ENCODE results near the gene SEMA3F.

The SEMA3F gene

DNA sequence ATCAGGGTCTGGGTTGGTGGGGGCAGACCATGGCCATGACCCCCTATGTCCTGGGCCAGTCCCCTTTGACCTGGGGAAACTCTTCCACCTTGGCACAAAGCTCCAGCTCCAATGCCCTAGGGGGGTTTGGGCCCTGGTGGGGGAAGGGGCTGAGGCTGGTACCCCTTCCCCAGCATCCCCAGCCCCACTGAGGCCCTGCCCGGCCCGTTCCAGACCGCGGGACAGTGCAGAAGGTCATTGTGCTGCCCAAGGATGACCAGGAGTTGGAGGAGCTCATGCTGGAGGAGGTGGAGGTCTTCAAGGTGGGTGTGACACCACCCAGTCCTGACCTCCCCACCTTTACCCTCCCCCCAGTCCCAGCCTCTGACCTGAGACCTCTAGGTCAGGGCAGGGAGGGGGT lies 30.1 kb downstream of the SEMA3F start:
- Histone ChIP-seq H3K9ac (ENCODE audit: low read length) (no peak overlapping the region), H3K27ac (ENCODE audit: low read length) (no peak overlapping the region), H3K36me3 (replicated peaks; ENCODE audit: low read depth, low read length) (no peaks in the 10 kb centered on the region), H3K4me1 (ENCODE audit: low read length) (no peaks in the 10 kb centered on the region), H3K4me2 (ENCODE audit: low read length) (no peak overlapping the region), H3K4me3 (ENCODE audit: low read length) (no peak overlapping the region), H2AFZ (ENCODE audit: low read depth, low read length) (no peak overlapping the region), H4K20me1 (ENCODE audit: insufficient read depth, low read length) (no peaks in the 10 kb centered on the region), H3K9me3 (ENCODE audit: insufficient read depth, low read length) (no peaks in the 10 kb centered on the region), H3K79me2 (ENCODE audit: low read length) (no peaks in the 10 kb centered on the region), H3K27me3 (ENCODE audit: low read depth, low read length) (no peaks in the 10 kb centered on the region)
- TF ChIP-seq EZH2phosphoT487 (IDR thresholded peaks at IDR 0.05; ENCODE audit: low read depth), result no peak
- TF ChIP-seq, protein P1, sequence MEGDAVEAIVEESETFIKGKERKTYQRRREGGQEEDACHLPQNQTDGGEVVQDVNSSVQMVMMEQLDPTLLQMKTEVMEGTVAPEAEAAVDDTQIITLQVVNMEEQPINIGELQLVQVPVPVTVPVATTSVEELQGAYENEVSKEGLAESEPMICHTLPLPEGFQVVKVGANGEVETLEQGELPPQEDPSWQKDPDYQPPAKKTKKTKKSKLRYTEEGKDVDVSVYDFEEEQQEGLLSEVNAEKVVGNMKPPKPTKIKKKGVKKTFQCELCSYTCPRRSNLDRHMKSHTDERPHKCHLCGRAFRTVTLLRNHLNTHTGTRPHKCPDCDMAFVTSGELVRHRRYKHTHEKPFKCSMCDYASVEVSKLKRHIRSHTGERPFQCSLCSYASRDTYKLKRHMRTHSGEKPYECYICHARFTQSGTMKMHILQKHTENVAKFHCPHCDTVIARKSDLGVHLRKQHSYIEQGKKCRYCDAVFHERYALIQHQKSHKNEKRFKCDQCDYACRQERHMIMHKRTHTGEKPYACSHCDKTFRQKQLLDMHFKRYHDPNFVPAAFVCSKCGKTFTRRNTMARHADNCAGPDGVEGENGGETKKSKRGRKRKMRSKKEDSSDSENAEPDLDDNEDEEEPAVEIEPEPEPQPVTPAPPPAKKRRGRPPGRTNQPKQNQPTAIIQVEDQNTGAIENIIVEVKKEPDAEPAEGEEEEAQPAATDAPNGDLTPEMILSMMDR (IDR thresholded peaks at IDR 0.05; ENCODE audit: low read depth, low read length), result no peak

DNA sequence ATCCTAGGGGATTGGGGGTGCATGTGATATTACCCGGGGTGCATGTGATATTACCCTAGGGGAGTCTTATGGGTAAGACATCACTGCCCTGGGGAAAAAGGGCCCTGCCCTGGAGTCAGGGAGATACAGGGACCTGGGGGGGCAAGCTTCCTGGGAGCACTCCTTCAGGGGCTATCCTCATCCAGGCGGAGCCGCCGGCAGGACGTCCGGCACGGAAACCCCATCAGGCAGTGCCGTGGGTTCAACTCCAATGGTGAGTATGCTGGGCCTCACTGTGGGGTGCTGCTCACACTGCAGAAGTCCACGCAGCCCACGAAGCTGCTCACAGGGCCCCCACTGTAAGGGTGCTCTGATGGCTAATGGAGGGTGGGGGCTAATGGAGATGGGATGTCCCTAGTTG lies 31.0 kb downstream of the SEMA3F start:
- H4K20me1 ChIP-seq (ENCODE audit: insufficient read depth, low read length), result no peaks in the 10 kb centered on the region
- no peak overlapping the region for H3K4me3 ChIP-seq (ENCODE audit: low read length)
- no peaks in the 10 kb centered on the region for H3K9me3 ChIP-seq (ENCODE audit: insufficient read depth, low read length)
- no peaks in the 10 kb centered on the region for H3K79me2 ChIP-seq (ENCODE audit: low read length)
- no peaks in the 10 kb centered on the region for H3K27me3 ChIP-seq (ENCODE audit: low read depth, low read length)
- H3K9ac ChIP-seq (ENCODE audit: low read length), result no peak overlapping the region
- no peak overlapping the region for H3K4me2 ChIP-seq (ENCODE audit: low read length)
- H3K27ac ChIP-seq (ENCODE audit: low read length), result no peak overlapping the region
- H2AFZ ChIP-seq (ENCODE audit: low read depth, low read length), result no peak overlapping the region
- no peaks in the 10 kb centered on the region for H3K36me3 ChIP-seq (replicated peaks; ENCODE audit: low read depth, low read length)
- TF ChIP-seq EZH2phosphoT487 (IDR thresholded peaks at IDR 0.05; ENCODE audit: low read depth), result no peak
- TF ChIP-seq, protein P1 (IDR thresholded peaks at IDR 0.05; ENCODE audit: low read depth, low read length), result no peak
- H3K4me1 ChIP-seq (ENCODE audit: low read length), result no peaks in the 10 kb centered on the region

DNA sequence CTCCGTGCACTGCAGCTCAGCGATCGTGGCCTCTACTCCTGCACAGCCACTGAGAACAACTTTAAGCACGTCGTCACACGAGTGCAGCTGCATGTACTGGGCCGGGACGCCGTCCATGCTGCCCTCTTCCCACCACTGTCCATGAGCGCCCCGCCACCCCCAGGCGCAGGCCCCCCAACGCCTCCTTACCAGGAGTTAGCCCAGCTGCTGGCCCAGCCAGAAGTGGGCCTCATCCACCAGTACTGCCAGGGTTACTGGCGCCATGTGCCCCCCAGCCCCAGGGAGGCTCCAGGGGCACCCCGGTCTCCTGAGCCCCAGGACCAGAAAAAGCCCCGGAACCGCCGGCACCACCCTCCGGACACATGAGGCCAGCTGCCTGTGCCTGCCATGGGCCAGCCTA lies 32.6 kb downstream of the SEMA3F start:
- Histone ChIP-seq H3K9me3 (ENCODE audit: insufficient read depth, low read length) (no peaks in the 10 kb centered on the region), H4K20me1 (ENCODE audit: insufficient read depth, low read length) (no peaks in the 10 kb centered on the region), H3K4me3 (ENCODE audit: low read length) (no peak overlapping the region), H3K9ac (ENCODE audit: low read length) (no peak overlapping the region), H3K27ac (ENCODE audit: low read length) (no peak overlapping the region), H3K4me2 (ENCODE audit: low read length) (no peak overlapping the region), H2AFZ (ENCODE audit: low read depth, low read length) (no peak overlapping the region), H3K79me2 (ENCODE audit: low read length) (no peaks in the 10 kb centered on the region), H3K27me3 (ENCODE audit: low read depth, low read length) (no peaks in the 10 kb centered on the region), H3K36me3 (replicated peaks; ENCODE audit: low read depth, low read length) (no peaks in the 10 kb centered on the region), H3K4me1 (ENCODE audit: low read length) (no peaks in the 10 kb centered on the region)
- no peak for TF ChIP-seq EZH2phosphoT487 (IDR thresholded peaks at IDR 0.05; ENCODE audit: low read depth)
- TF ChIP-seq, protein P1 (IDR thresholded peaks at IDR 0.05; ENCODE audit: low read depth, low read length), result no peak

DNA sequence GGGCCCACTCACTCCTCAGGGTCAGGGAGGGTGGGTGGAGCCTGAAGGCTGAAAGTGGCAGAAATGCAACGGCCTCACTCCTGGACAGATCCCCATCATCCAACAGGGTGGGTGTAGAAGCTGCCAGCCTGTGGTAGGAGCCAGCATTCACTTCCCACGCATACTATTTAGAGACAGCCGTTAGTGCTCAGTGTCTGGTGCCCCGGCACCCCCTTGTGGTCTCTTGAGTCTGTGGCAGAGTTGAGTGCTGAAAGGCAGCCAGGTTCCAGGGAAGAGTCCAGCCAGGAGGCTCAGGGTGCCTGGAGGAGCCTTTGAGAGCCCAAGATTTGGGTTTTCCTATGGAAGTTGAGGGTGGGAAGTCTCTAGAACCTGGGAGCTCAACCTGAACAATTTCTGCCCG lies 34.1 kb downstream of the SEMA3F start:
- Histone ChIP-seq H3K27me3 (ENCODE audit: low read depth, low read length) (no peaks in the 10 kb centered on the region), H3K27ac (ENCODE audit: low read length) (no peak overlapping the region), H4K20me1 (ENCODE audit: insufficient read depth, low read length) (no peaks in the 10 kb centered on the region), H2AFZ (ENCODE audit: low read depth, low read length) (no peak overlapping the region), H3K79me2 (ENCODE audit: low read length) (no peaks in the 10 kb centered on the region), H3K9ac (ENCODE audit: low read length) (no peak overlapping the region), H3K36me3 (replicated peaks; ENCODE audit: low read depth, low read length) (no peaks in the 10 kb centered on the region), H3K4me3 (ENCODE audit: low read length) (no peak overlapping the region), H3K4me1 (ENCODE audit: low read length) (no peaks in the 10 kb centered on the region), H3K4me2 (ENCODE audit: low read length) (no peak overlapping the region), H3K9me3 (ENCODE audit: insufficient read depth, low read length) (no peaks in the 10 kb centered on the region)
- TF ChIP-seq EZH2phosphoT487 (IDR thresholded peaks at IDR 0.05; ENCODE audit: low read depth), result no peak
- TF ChIP-seq, protein P1 (IDR thresholded peaks at IDR 0.05; ENCODE audit: low read depth, low read length), result peak; percentile 82
